ENCODE measurements around the gene GRM8. TPM values are rescaled to one million over a fixed set of nuclear protein-coding genes. Genes with fewer than 3 reads are reported as not detected.
"Not testable (repeated sequence)": the region's sequence is repeated elsewhere in the genome, so short reads cannot be mapped to it uniquely, and the experiment has no call there.

The GRM8 gene
- total RNA-seq, 1 experiment from 2014 or later, result not detected

GRCh38 chr7:126930166-126930565, 322.6 kb downstream of the GRM8 start:
- TF ChIP-seq CTCF (IDR thresholded peaks at IDR 0.05; ENCODE audit: insufficient read depth in 1 of 2, low read depth in 1 of 2, low read length in 1 of 2, severe bottlenecking in 1 of 2, unreplicated experiment in 1 of 2), result no peak
- no peak overlapping the region for H3K4me3 ChIP-seq (ENCODE audit: low read depth, low read length)
- no peaks in the 10 kb centered on the region for H3K9me3 ChIP-seq
- intact Hi-C loops (cut with micrococcal nuclease; ENCODE audit: unreplicated experiment), result no loop called here
- Mint-ChIP-seq H3K27ac (ENCODE audit: unreplicated experiment) (no peak overlapping the region), H3K4me3 (ENCODE audit: unreplicated experiment) (no peak overlapping the region), H3K36me3 (ENCODE audit: insufficient read depth, unreplicated experiment) (no peaks in the 10 kb centered on the region), H3K27me3 (ENCODE audit: insufficient read depth, unreplicated experiment) (peaks cover 5% of the 10 kb centered on the region), H3K4me1 (ENCODE audit: low read depth, unreplicated experiment) (no peaks in the 10 kb centered on the region), H3K9me3 (ENCODE audit: unreplicated experiment) (no peaks in the 10 kb centered on the region)
- H3K4me1 ChIP-seq, result no peaks in the 10 kb centered on the region
- ChIA-PET CTCF (no interaction called here), POLR2A (no interaction called here)
- no TSS peak for BruUV-seq (replicated peaks)
- no peak for DNase-seq
- H3K27me3 ChIP-seq (replicated peaks; ENCODE audit: control insufficient read depth, insufficient read depth, low read length), result no peaks in the 10 kb centered on the region
- H3K36me3 ChIP-seq (ENCODE audit: control insufficient read depth, insufficient read depth, low read length), result no peaks in the 10 kb centered on the region

GRCh38 chr7:126924477-126924876, 328.3 kb downstream of the GRM8 start:
- Histone ChIP-seq H3K36me3 (ENCODE audit: control insufficient read depth, insufficient read depth, low read length) (no peaks in the 10 kb centered on the region), H3K4me1 (no peaks in the 10 kb centered on the region), H3K27me3 (replicated peaks; ENCODE audit: control insufficient read depth, insufficient read depth, low read length) (no peaks in the 10 kb centered on the region), H3K9me3 (no peaks in the 10 kb centered on the region), H3K4me3 (ENCODE audit: low read depth, low read length) (no peak overlapping the region)
- Mint-ChIP-seq H3K27ac (ENCODE audit: unreplicated experiment) (no peak overlapping the region), H3K9me3 (ENCODE audit: unreplicated experiment) (no peaks in the 10 kb centered on the region), H3K36me3 (ENCODE audit: insufficient read depth, unreplicated experiment) (no peaks in the 10 kb centered on the region), H3K4me3 (ENCODE audit: unreplicated experiment) (no peak overlapping the region), H3K4me1 (ENCODE audit: low read depth, unreplicated experiment) (no peaks in the 10 kb centered on the region), H3K27me3 (ENCODE audit: insufficient read depth, unreplicated experiment) (peaks cover 24% of the 10 kb centered on the region)
- ChIA-PET CTCF (no interaction called here), POLR2A (no interaction called here)
- intact Hi-C loops (cut with micrococcal nuclease; ENCODE audit: unreplicated experiment), result no loop called here
- BruUV-seq (replicated peaks), result no TSS peak
- DNase-seq, result no peak
- no peak for TF ChIP-seq CTCF (IDR thresholded peaks at IDR 0.05; ENCODE audit: insufficient read depth in 1 of 2, low read depth in 1 of 2, low read length in 1 of 2, severe bottlenecking in 1 of 2, unreplicated experiment in 1 of 2)

- H3K4me3 ChIP-seq (ENCODE audit: low read depth, low read length); H3K36me3 Mint-ChIP-seq (ENCODE audit: insufficient read depth, unreplicated experiment); H3K27ac Mint-ChIP-seq (ENCODE audit: unreplicated experiment); H3K9me3 ChIP-seq; H3K4me1 ChIP-seq; DNase-seq; intact Hi-C loops (cut with micrococcal nuclease; ENCODE audit: unreplicated experiment); H3K27me3 Mint-ChIP-seq (ENCODE audit: insufficient read depth, unreplicated experiment); H3K27me3 ChIP-seq (replicated peaks; ENCODE audit: control insufficient read depth, insufficient read depth, low read length); BruUV-seq (replicated peaks); H3K4me3 Mint-ChIP-seq (ENCODE audit: unreplicated experiment); H3K36me3 ChIP-seq (ENCODE audit: control insufficient read depth, insufficient read depth, low read length); CTCF ChIA-PET; POLR2A ChIA-PET; H3K9me3 Mint-ChIP-seq (ENCODE audit: unreplicated experiment): not testable (repeated sequence)
- peaks cover 11% of the 10 kb centered on the region for H3K4me1 Mint-ChIP-seq (ENCODE audit: low read depth, unreplicated experiment)
Measured at GRCh38 chr7:126911627-126912026, 341.1 kb downstream of the GRM8 start.

- H3K27me3 ChIP-seq (replicated peaks; ENCODE audit: control insufficient read depth, insufficient read depth, low read length); H3K9me3 Mint-ChIP-seq (ENCODE audit: unreplicated experiment); H3K36me3 ChIP-seq (ENCODE audit: control insufficient read depth, insufficient read depth, low read length); POLR2A ChIA-PET; H3K36me3 Mint-ChIP-seq (ENCODE audit: insufficient read depth, unreplicated experiment); CTCF ChIA-PET; DNase-seq; H3K4me3 Mint-ChIP-seq (ENCODE audit: unreplicated experiment); H3K9me3 ChIP-seq; H3K27me3 Mint-ChIP-seq (ENCODE audit: insufficient read depth, unreplicated experiment); H3K4me1 ChIP-seq; BruUV-seq (replicated peaks); H3K27ac Mint-ChIP-seq (ENCODE audit: unreplicated experiment); H3K4me3 ChIP-seq (ENCODE audit: low read depth, low read length): not testable (repeated sequence)
- H3K4me1 Mint-ChIP-seq (ENCODE audit: low read depth, unreplicated experiment), result peaks cover 11% of the 10 kb centered on the region
- intact Hi-C loops (cut with micrococcal nuclease; ENCODE audit: unreplicated experiment), result loop anchor here (10.0 kb wide), 1 partner anchor 156 kb away; no protein-coding TSS in a partner anchor
Measured at GRCh38 chr7:126908564-126908963, 344.2 kb downstream of the GRM8 start.

- H3K4me3 ChIP-seq (ENCODE audit: low read depth, low read length); BruUV-seq (replicated peaks); H3K36me3 Mint-ChIP-seq (ENCODE audit: insufficient read depth, unreplicated experiment): not testable (repeated sequence)
Measured at GRCh38 chr7:126907657-126908056, 345.1 kb downstream of the GRM8 start.

GRCh38 chr7:126905255-126905654, 347.5 kb downstream of the GRM8 start:
- H3K27me3 Mint-ChIP-seq (ENCODE audit: insufficient read depth, unreplicated experiment); H3K27me3 ChIP-seq (replicated peaks; ENCODE audit: control insufficient read depth, insufficient read depth, low read length); DNase-seq; BruUV-seq (replicated peaks); H3K9me3 ChIP-seq; POLR2A ChIA-PET; H3K9me3 Mint-ChIP-seq (ENCODE audit: unreplicated experiment); H3K4me1 ChIP-seq; CTCF ChIA-PET; H3K4me3 Mint-ChIP-seq (ENCODE audit: unreplicated experiment); H3K36me3 ChIP-seq (ENCODE audit: control insufficient read depth, insufficient read depth, low read length); H3K4me3 ChIP-seq (ENCODE audit: low read depth, low read length); H3K27ac Mint-ChIP-seq (ENCODE audit: unreplicated experiment); H3K36me3 Mint-ChIP-seq (ENCODE audit: insufficient read depth, unreplicated experiment): not testable (repeated sequence)
- intact Hi-C loops (cut with micrococcal nuclease; ENCODE audit: unreplicated experiment), result loop anchor here (10.0 kb wide), 1 partner anchor 160 kb away; no protein-coding TSS in a partner anchor
- peaks cover 22% of the 10 kb centered on the region for H3K4me1 Mint-ChIP-seq (ENCODE audit: low read depth, unreplicated experiment)

More at GRCh38 chr7:126907657-126908056, 345.1 kb downstream of the GRM8 start:
- H3K27me3 ChIP-seq (replicated peaks; ENCODE audit: control insufficient read depth, insufficient read depth, low read length); H3K27me3 Mint-ChIP-seq (ENCODE audit: insufficient read depth, unreplicated experiment); H3K4me1 ChIP-seq; H3K9me3 ChIP-seq; H3K4me3 Mint-ChIP-seq (ENCODE audit: unreplicated experiment); DNase-seq; CTCF ChIA-PET; POLR2A ChIA-PET; H3K36me3 ChIP-seq (ENCODE audit: control insufficient read depth, insufficient read depth, low read length); H3K9me3 Mint-ChIP-seq (ENCODE audit: unreplicated experiment): not testable (repeated sequence)
- Mint-ChIP-seq H3K27ac (ENCODE audit: unreplicated experiment) (peak overlapping the region; percentile 20), H3K4me1 (ENCODE audit: low read depth, unreplicated experiment) (peaks cover 11% of the 10 kb centered on the region)
- intact Hi-C loops (cut with micrococcal nuclease; ENCODE audit: unreplicated experiment), result loop anchor here (10.0 kb wide), 1 partner anchor 157 kb away; no protein-coding TSS in a partner anchor

Measured in Caco-2 (cell line).